ENCODE results near the gene EPC1.

The EPC1 gene

GRCh38 chr10:32337350-32337749 is 9.6 kb downstream of the EPC1 start:
- no peak for DNase-seq (ENCODE audit: low read depth)

GRCh38 chr10:32333849-32334248 is 13.1 kb downstream of the EPC1 start:
- DNase-seq (ENCODE audit: low read depth) = no peak

GRCh38 chr10:32332299-32332750 is 14.6 kb downstream of the EPC1 start:
- peak; percentile 61 for DNase-seq (ENCODE audit: low read depth)

- DNase-seq (ENCODE audit: low read depth) = no peak
Observed at GRCh38 chr10:32331606-32332005, 15.4 kb downstream of the EPC1 start.

- DNase-seq (ENCODE audit: low read depth) = no peak
Observed at GRCh38 chr10:32330214-32330613, 16.7 kb downstream of the EPC1 start.

GRCh38 chr10:32329061-32329460 is 17.9 kb downstream of the EPC1 start:
- DNase-seq (ENCODE audit: low read depth) = no peak

DNA sequence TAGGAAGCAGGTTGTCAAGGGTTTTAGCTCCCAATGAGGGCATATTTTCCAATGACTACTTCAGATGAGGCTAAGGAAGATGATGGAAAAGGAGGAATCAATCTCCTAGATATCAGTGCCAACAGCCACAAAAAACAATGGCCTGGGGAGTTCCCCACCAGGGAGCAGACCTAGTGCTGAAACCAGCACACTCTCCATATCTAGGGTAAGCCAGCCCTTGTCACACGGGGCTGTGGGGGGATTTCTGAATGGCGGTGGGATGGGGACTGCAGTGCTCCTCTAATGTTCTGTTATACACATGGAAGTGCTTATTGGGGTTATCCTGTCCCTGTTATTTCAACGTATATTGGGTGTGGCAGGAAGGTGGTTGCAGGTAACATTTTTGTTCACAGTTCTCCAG is 18.5 kb downstream of the EPC1 start:
- DNase-seq (ENCODE audit: low read depth) = no peak

DNA sequence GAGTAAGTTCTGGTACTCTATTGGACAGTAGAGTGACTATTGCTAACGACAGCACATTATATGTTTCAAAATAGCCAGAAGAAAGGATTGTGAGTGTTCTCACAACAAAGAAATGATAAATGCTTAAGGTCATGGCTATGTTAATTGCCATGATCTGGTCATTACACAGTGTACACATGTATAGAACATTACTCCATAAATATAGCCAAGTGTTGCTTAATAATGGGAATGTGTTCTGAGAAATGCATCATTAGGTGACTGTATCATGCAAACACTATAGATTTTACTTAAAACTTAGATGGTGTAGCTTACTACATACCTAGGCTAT is 19.6 kb downstream of the EPC1 start:
- DNase-seq (ENCODE audit: low read depth) = no peak

GRCh38 chr10:32326680-32327363 is 20.1 kb downstream of the EPC1 start:
- no peak for DNase-seq (ENCODE audit: low read depth)

- no peak for DNase-seq (ENCODE audit: low read depth)
Observed at GRCh38 chr10:32326119-32326518, 20.8 kb downstream of the EPC1 start.

DNA sequence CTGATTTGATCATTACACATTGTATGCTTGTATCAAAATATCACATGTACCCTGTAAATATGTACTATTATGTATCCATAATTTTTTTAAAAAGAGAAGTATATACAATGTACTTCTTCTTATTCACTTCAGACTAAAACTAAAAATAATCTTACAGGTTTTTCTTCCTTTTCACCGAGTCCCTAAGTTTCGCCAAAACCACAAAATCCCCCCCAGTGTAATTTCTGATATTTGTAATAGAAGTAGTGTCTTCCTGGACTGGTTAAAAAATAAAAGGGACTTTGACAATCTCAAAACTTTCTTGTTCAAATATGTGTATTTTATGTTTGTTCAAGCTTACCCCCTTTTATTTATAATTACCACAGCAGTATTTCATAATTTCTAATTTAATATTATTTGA is 23.9 kb downstream of the EPC1 start:
- no peak for DNase-seq (ENCODE audit: low read depth)

DNA sequence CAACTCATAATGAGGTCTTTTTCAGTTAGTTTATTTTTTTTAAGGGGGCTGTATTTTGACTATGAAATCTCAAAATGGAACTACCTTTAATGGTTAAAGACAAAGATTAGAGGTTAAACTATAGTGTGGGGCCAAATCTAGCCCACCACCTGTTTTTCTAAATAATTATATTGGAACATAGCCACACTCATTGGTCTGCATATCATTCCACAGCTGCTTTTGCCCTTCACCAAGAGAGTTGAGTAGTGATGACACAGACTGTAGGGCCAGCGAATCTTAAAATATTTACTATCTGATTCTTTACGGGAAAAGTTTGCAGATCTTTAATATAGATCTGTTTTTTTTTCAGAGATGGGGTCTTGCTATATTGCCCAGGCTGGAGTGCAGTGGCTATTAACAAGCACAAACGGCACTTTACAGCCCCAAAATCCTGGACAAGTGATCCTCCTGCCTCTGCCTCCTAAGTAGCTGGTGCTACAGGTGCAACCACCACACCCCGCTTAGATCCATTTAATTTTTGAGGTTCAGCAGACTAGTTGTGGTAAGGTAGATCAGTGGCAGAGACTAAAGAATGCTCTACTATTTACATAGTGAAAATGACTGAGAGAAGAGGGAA is 25.8 kb downstream of the EPC1 start:
- no peak for DNase-seq (ENCODE audit: low read depth)

- no peak for DNase-seq (ENCODE audit: low read depth)
Observed at GRCh38 chr10:32318476-32318896, 28.5 kb downstream of the EPC1 start.

- no peak for DNase-seq (ENCODE audit: low read depth)
Observed at GRCh38 chr10:32317795-32318357, 29.1 kb downstream of the EPC1 start.

DNA sequence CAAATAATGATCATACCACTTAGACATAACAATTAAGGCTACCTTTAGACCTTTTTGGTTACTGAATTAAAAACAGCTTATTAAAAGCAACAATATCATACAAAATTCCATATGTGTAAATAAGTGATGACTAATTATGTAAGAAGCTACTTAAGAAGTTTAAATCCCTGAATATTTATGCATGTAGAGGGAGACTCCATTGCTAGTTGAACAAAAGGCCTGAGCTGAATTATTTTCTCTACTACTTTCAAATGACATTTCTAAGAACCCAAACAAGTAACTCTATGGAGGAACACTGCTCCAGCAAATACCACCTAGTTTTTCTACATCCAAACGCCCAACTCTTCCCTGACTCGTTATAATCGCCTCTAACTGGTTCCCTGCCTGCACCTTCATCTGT is 31.5 kb downstream of the EPC1 start:
- no peak for DNase-seq (ENCODE audit: low read depth)

DNA sequence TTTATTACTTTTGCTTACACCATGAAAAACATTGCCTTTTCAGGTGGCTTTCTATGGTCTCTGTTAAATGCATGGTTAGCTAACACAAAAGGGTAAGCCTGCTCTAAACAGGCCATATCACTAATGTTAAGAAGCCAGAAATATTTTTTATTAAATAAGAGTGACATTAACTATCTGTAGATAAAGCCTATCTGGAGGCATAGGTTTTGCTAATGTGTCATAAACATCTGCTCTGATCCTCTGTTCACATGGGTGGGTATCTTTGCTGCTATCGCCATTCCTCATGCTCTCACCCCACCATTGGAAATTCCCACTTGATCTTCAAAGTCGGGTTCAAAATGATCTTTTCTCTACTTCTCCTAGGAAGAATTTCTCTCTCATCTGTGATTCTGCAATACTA is 32.4 kb downstream of the EPC1 start:
- DNase-seq (ENCODE audit: low read depth) = no peak

- DNase-seq (ENCODE audit: low read depth) = no peak
Observed at GRCh38 chr10:32308027-32308603, 38.8 kb downstream of the EPC1 start.

- DNase-seq (ENCODE audit: low read depth) = no peak
Observed at GRCh38 chr10:32307609-32308008, 39.3 kb downstream of the EPC1 start.

DNA sequence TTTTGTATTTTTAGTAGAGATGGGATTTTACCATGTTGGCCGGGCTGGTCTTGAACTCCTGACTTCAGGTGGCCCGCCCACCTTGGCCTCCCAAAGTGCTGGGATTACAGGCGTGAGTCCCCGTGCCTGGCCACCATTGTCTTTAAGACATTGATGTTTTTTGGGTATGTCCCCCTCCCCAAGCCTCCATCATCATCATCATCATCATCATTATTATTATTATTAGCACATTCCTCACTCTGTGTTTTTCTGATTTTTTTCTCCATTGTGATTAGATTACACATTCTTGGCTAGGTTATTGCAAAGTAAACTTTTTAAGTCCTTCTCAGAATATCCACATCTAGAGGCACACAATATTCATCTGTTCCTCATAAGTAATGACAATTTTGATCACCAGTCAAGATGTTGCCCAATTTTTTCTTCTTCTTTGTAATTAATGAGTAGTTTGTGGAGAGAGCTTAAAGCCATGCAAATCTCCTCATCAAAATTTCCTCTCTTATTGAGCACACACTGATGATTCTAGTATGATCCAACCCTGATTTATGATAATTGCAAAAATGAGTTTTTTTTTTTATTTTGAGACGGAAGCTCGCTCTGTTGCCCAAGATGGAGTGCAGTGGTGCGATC is 47.5 kb downstream of the EPC1 start:
- no peak for DNase-seq (ENCODE audit: low read depth)

DNA sequence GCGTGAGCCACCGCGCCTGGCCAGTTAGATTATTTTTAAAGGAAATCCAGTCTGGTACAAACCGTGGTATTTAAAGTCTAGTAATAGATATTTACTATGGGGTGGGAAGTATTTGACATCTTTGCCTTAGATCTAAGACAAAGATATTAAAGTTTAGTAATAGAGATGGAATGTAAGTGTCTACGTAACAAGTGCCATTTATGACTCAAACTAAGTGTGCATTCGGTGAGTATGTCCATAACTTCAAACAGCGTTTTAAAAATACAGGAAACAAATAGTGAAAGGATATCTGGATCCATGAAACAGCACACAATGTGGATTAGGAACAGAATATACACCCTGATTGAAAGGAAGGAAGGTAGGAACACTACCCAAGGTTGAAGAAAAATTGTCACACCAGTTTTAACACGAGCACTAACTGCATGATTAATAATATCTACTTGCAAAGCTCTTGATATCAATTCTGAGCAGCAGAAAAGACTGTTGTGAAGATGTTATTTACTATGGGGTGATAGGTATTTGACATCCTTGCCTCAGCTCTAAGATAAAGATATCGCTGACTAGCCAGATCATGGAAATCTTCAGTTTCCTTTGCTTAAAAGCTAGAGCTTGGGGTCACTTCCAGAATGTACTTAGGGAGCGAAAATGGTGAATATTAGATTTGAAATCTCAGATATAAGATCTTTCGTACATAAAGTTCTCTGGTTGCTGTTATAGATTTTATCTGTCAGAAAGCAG is 48.7 kb downstream of the EPC1 start:
- DNase-seq (ENCODE audit: low read depth) = no peak

GRCh38 chr10:32295027-32295426 is 51.9 kb downstream of the EPC1 start:
- no peak for DNase-seq (ENCODE audit: low read depth)

GRCh38 chr10:32293581-32293980 is 53.4 kb downstream of the EPC1 start:
- no peak for DNase-seq (ENCODE audit: low read depth)
